ENCODE data around the gene ZSWIM2. TPM values are rescaled to one million over a fixed set of nuclear protein-coding genes. Genes with fewer than 3 reads are reported as not detected.

The ZSWIM2 gene
- total RNA-seq, 1 experiment from 2014 or later, result not detected

GRCh38 chr2:186892821-186893220 is 43.9 kb upstream of the ZSWIM2 start:
- TF ChIP-seq, protein P1, sequence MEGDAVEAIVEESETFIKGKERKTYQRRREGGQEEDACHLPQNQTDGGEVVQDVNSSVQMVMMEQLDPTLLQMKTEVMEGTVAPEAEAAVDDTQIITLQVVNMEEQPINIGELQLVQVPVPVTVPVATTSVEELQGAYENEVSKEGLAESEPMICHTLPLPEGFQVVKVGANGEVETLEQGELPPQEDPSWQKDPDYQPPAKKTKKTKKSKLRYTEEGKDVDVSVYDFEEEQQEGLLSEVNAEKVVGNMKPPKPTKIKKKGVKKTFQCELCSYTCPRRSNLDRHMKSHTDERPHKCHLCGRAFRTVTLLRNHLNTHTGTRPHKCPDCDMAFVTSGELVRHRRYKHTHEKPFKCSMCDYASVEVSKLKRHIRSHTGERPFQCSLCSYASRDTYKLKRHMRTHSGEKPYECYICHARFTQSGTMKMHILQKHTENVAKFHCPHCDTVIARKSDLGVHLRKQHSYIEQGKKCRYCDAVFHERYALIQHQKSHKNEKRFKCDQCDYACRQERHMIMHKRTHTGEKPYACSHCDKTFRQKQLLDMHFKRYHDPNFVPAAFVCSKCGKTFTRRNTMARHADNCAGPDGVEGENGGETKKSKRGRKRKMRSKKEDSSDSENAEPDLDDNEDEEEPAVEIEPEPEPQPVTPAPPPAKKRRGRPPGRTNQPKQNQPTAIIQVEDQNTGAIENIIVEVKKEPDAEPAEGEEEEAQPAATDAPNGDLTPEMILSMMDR (IDR thresholded peaks at IDR 0.05; ENCODE audit: unreplicated experiment), result no peak
- intact Hi-C loops (cut with micrococcal nuclease), result no loop called here
- no TSS peak for BruUV-seq (replicated peaks)
- ChIA-PET POLR2A (no interaction called here), CTCF (interaction anchor here (0.6 to 1.3 kb wide), 2 partner anchors 9 to 1961 kb away, joined by 3 to 4 read pairs; no protein-coding TSS in a partner anchor)
- Mint-ChIP-seq H3K27ac (ENCODE audit: low read depth, unreplicated experiment) (no peak overlapping the region), H3K4me1 (ENCODE audit: insufficient read depth, unreplicated experiment) (peaks cover 25% of the 10 kb centered on the region), H3K9me3 (ENCODE audit: unreplicated experiment) (no peaks in the 10 kb centered on the region), H3K4me3 (ENCODE audit: unreplicated experiment) (no peak overlapping the region), H3K27me3 (ENCODE audit: insufficient read depth, unreplicated experiment) (no peaks in the 10 kb centered on the region), H3K36me3 (ENCODE audit: insufficient read depth, unreplicated experiment) (no peaks in the 10 kb centered on the region)
- DNase-seq (ENCODE audit: unreplicated experiment), result no peak

DNA sequence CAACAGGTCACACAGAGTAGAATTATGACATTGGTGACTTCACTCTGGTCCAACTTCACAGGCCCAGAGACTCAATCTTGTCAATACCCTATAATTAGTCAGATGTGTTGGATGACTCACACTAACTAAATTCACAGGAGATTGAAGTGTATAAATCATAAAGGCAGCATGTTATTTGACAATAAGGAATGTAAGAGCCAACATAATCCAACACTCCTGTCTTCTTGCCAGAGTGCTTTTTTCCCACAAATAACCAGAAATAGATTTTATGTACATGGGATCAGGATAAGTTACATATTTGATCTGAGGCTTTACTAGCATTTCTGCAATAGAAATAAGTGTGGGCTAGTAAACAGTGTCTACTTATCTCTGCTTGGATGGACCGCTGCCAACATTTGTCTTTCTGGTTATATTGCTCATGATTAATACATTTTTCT is 42.2 kb upstream of the ZSWIM2 start:
- intact Hi-C loops (cut with micrococcal nuclease), result no loop called here
- BruUV-seq (replicated peaks), result no TSS peak
- H3K27ac Mint-ChIP-seq (ENCODE audit: low read depth, unreplicated experiment), result no peak overlapping the region
- H3K27me3 Mint-ChIP-seq (ENCODE audit: insufficient read depth, unreplicated experiment), result no peaks in the 10 kb centered on the region
- H3K4me3 Mint-ChIP-seq (ENCODE audit: unreplicated experiment), result no peak overlapping the region
- peak; percentile 69 for DNase-seq (ENCODE audit: unreplicated experiment)
- peaks cover 27% of the 10 kb centered on the region for H3K4me1 Mint-ChIP-seq (ENCODE audit: insufficient read depth, unreplicated experiment)
- TF ChIP-seq, protein P1 (IDR thresholded peaks at IDR 0.05; ENCODE audit: unreplicated experiment), result no peak
- H3K36me3 Mint-ChIP-seq (ENCODE audit: insufficient read depth, unreplicated experiment), result no peaks in the 10 kb centered on the region
- POLR2A ChIA-PET, result no interaction called here
- CTCF ChIA-PET, result no interaction called here
- H3K9me3 Mint-ChIP-seq (ENCODE audit: unreplicated experiment), result no peaks in the 10 kb centered on the region

GRCh38 chr2:186889101-186889879 is 40.3 kb upstream of the ZSWIM2 start:
- intact Hi-C loops (cut with micrococcal nuclease), result no loop called here
- POLR2A ChIA-PET, result interaction anchor here (0.7 to 1.2 kb wide), 3 partner anchors 17 to 561 kb away, joined by 3 to 4 read pairs (median 4); no protein-coding TSS in a partner anchor
- TF ChIP-seq, protein P1 (IDR thresholded peaks at IDR 0.05; ENCODE audit: unreplicated experiment), result no peak

More at GRCh38 chr2:186889101-186889879, 40.3 kb upstream of the ZSWIM2 start:
- Mint-ChIP-seq H3K4me3 (ENCODE audit: unreplicated experiment) (no peak overlapping the region), H3K27ac (ENCODE audit: low read depth, unreplicated experiment) (no peak overlapping the region), H3K27me3 (ENCODE audit: insufficient read depth, unreplicated experiment) (no peaks in the 10 kb centered on the region), H3K4me1 (ENCODE audit: insufficient read depth, unreplicated experiment) (peaks cover 27% of the 10 kb centered on the region), H3K9me3 (ENCODE audit: unreplicated experiment) (no peaks in the 10 kb centered on the region), H3K36me3 (ENCODE audit: insufficient read depth, unreplicated experiment) (no peaks in the 10 kb centered on the region)
- no TSS peak for BruUV-seq (replicated peaks)
- DNase-seq (ENCODE audit: unreplicated experiment), result peak; percentile 56
- CTCF ChIA-PET, result interaction anchor here (1.2 kb wide), 1 partner anchor 10 kb away, joined by 6 read pairs; no protein-coding TSS in a partner anchor
